CD14-positive monocyte (primary cell): ENCODE data around the gene FAP. TPM values are rescaled to one million over a fixed set of nuclear protein-coding genes. Genes with fewer than 3 reads are reported as not detected.
A peak's percentile ranks its signal among the peaks of the same experiment; 100 is the strongest.

Experiments
- DNase-seq, 3 donors: peaks; one replicate each; pipeline ENCODE4 v3.0.0-alpha.2; 2011 to 2022
- H2AFZ ChIP-seq: 2 replicates; pipeline ENCODE4 v1.6.0; 2012; ENCODE audit warnings: mild to moderate bottlenecking, low read depth, low read length, inconsistent platforms; ENCODE audit not compliant: insufficient read depth, poor library complexity, severe bottlenecking
- H3K27ac ChIP-seq, 2 donors: 1 replicate in 1 of 2; 2 replicates in 1 of 2; pipeline ENCODE4 v1.5.1; 2012 to 2013; ENCODE audit warnings: low read length in 2 of 2, control low read depth in 1 of 2, inconsistent platforms in 1 of 2, low read depth in 1 of 2, mild to moderate bottlenecking in 1 of 2
- H3K27me3 ChIP-seq, 2 donors: one replicate each; pipeline versions ENCODE4 v1.6.0 to v1.6.1; 2011 to 2013; ENCODE audit warnings: low read length in 2 of 2; ENCODE audit not compliant: control insufficient read depth in 2 of 2, insufficient read depth in 2 of 2
- H3K36me3 ChIP-seq, 2 donors: replicated peaks in 1 of 2; 1 replicate in 1 of 2; 2 replicates in 1 of 2; pipeline versions ENCODE4 v1.5.1 to v1.6.1; 2012 to 2013; ENCODE audit warnings: low read length in 2 of 2, control low read depth in 1 of 2, inconsistent platforms in 1 of 2, mild to moderate bottlenecking in 1 of 2; ENCODE audit not compliant: insufficient read depth in 2 of 2, control insufficient read depth in 1 of 2
- H3K4me1 ChIP-seq, 2 donors: 1 replicate in 1 of 2; 2 replicates in 1 of 2; pipeline versions ENCODE4 v1.5.1 to v1.6.1; 2012 to 2013; ENCODE audit warnings: low read length in 2 of 2, control low read depth in 1 of 2, inconsistent platforms in 1 of 2, mild to moderate bottlenecking in 1 of 2, moderate library complexity in 1 of 2; ENCODE audit not compliant: insufficient read depth in 2 of 2, control insufficient read depth in 1 of 2
- H3K4me2 ChIP-seq: replicated peaks from 2 replicates; pipeline ENCODE3; 2012; ENCODE audit warnings: low read length, moderate library complexity, mild to moderate bottlenecking; ENCODE audit not compliant: poor library complexity, severe bottlenecking; ENCODE audit errors: extremely low read depth
- H3K4me3 ChIP-seq, 3 experiments: fragments of 200-600 bp in 1 of 3; sonication (generic) in 1 of 3; replicated peaks in 1 of 3; 1 replicate in 2 of 3; 2 replicates in 1 of 3; pipeline ENCODE4 v1.5.1; 2011 to 2013; ENCODE audit warnings: low read length in 3 of 3, mild to moderate bottlenecking in 3 of 3, control low read depth in 2 of 3, low read depth in 2 of 3, inconsistent platforms in 1 of 3, moderate library complexity in 1 of 3
- H3K79me2 ChIP-seq: 2 replicates; pipeline ENCODE4 v1.6.0; 2012; ENCODE audit warnings: mild to moderate bottlenecking, control low read depth, inconsistent platforms, low read length, moderate library complexity; ENCODE audit not compliant: insufficient read depth
- H3K9ac ChIP-seq: 2 replicates; pipeline ENCODE4 v1.6.0; 2017; ENCODE audit warnings: low read length, mild to moderate bottlenecking; ENCODE audit not compliant: insufficient read depth, poor library complexity, severe bottlenecking
- H3K9me3 ChIP-seq, 2 donors: replicated peaks in 1 of 2; 1 replicate in 1 of 2; 2 replicates in 1 of 2; pipeline versions ENCODE4 v1.5.1 to v1.6.1; 2012 to 2013; ENCODE audit warnings: low read length in 2 of 2, control low read depth in 1 of 2; ENCODE audit not compliant: control insufficient read depth in 1 of 2, insufficient read depth in 1 of 2
- H4K20me1 ChIP-seq: 2 replicates; pipeline ENCODE4 v1.6.0; 2012; ENCODE audit warnings: mild to moderate bottlenecking, low read length, control low read depth, moderate library complexity; ENCODE audit not compliant: insufficient read depth
- H3K27ac Mint-ChIP-seq, 7 donors: one replicate each; pipeline ENCODE4 v1.8.0; 2020; ENCODE audit warnings: mild to moderate bottlenecking in 7 of 7, mixed read lengths in 7 of 7, moderate library complexity in 6 of 7, inconsistent platforms in 2 of 7
- H3K27me3 Mint-ChIP-seq, 3 donors: one replicate each; pipeline ENCODE4 v1.8.0; 2021 to 2022; ENCODE audit warnings: low read depth in 3 of 3, mild to moderate bottlenecking in 3 of 3, mixed read lengths in 3 of 3, moderate library complexity in 3 of 3, inconsistent platforms in 1 of 3
- H3K36me3 Mint-ChIP-seq, 2 donors: one replicate each; pipeline ENCODE4 v1.8.0; 2020; ENCODE audit warnings: mixed read lengths in 2 of 2, inconsistent platforms in 1 of 2, mild to moderate bottlenecking in 1 of 2
- H3K4me1 Mint-ChIP-seq: one replicate; pipeline ENCODE4 v1.8.0; 2020; ENCODE audit warnings: mild to moderate bottlenecking, mixed read lengths
- H3K4me3 Mint-ChIP-seq, 2 donors: one replicate each; pipeline ENCODE4 v1.8.0; 2020; ENCODE audit warnings: mild to moderate bottlenecking in 2 of 2, mixed read lengths in 2 of 2, moderate library complexity in 1 of 2
- H3K9me3 Mint-ChIP-seq, 7 donors: one replicate each; pipeline ENCODE4 v1.8.0; 2020 to 2022; ENCODE audit warnings: mixed read lengths in 7 of 7, mild to moderate bottlenecking in 6 of 7, moderate library complexity in 6 of 7, inconsistent platforms in 2 of 7
- WGBS: methylation state at CpG from one replicate; pipeline ENCODE4 v1.1.5; 2013; ENCODE audit warnings: missing lambda C conversion rate; ENCODE audit not compliant: insufficient coverage; 5-methylcytosine and 5-hydroxymethylcytosine counted together
- intact Hi-C, 2 donors: fragments of 100-400 bp; cut with micrococcal nuclease; formaldehyde crosslinking; loops; one replicate each; pipeline versions ENCODE4 v1.15.0 to v1.15.1; 2023
- polyA plus RNA-seq, 3 donors: library from polyadenylated mRNA; depleted of rRNA in 1 of 3; unstranded in 2 of 3; stranded (reverse) in 1 of 3; fragments of 300-500 nt in 2 of 3; fragments of >200 nt in 1 of 3; fragmentation: Illumina TruSeq in 2 of 3; gene quantifications; 1 replicate in 2 of 3; 2 replicates in 1 of 3; pipeline ENCODE4 v1.2.3, GENCODE V29; 2012 to 2021
- TF ChIP-seq, protein P1 (sequence below): fragments of 200-600 bp; IDR thresholded peaks from one replicate; pipeline ENCODE4 v1.8.0; 2022; ENCODE audit warnings: antibody characterized with exemption, mild to moderate bottlenecking

FAP gene
- polyA plus RNA-seq, 3 donors = not detected

DNA sequence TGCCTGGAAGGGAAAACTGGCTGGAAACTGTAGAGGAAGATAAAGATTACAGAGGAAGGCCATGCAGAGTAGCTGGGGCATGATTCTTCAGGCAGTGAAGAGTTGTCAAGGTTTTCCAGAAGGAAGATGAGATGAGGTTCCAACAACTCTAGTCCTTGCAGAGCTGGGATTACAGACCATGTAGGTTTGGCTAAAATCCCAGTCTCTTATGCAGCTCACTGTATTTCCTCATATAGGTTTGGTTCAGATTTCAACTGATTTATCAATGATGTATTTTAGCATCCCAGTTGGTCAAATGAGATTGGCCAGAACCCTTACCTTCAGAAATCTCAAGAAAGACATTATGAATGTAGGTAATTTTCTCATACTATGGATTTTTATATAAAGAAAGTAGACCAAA, 16.4 kb downstream of the FAP start:
- Histone ChIP-seq H3K27me3 (no peaks in the 10 kb centered on the region), H3K9ac (no peak overlapping the region), H3K27ac (no peak overlapping the region), H3K79me2 (no peaks in the 10 kb centered on the region), H3K9me3 (no peaks in the 10 kb centered on the region), H2AFZ (no peak overlapping the region), H3K4me2 (no peak overlapping the region), H4K20me1 (no peaks in the 10 kb centered on the region), H3K4me1 (no peaks in the 10 kb centered on the region), H3K36me3 (no peaks in the 10 kb centered on the region), H3K4me3 (no peak overlapping the region)
- Mint-ChIP-seq H3K9me3 (no peaks in the 10 kb centered on the region), H3K36me3 (no peaks in the 10 kb centered on the region), H3K4me1 (peaks cover 6% of the 10 kb centered on the region), H3K27me3 (peaks cover 0 to 1% (median 0%) of the 10 kb centered on the region in 3 donors), H3K4me3 (no peak overlapping the region), H3K27ac (no peak overlapping the region)
- intact Hi-C loops = no loop called here
- DNase-seq = no peak
- TF ChIP-seq, protein P1, sequence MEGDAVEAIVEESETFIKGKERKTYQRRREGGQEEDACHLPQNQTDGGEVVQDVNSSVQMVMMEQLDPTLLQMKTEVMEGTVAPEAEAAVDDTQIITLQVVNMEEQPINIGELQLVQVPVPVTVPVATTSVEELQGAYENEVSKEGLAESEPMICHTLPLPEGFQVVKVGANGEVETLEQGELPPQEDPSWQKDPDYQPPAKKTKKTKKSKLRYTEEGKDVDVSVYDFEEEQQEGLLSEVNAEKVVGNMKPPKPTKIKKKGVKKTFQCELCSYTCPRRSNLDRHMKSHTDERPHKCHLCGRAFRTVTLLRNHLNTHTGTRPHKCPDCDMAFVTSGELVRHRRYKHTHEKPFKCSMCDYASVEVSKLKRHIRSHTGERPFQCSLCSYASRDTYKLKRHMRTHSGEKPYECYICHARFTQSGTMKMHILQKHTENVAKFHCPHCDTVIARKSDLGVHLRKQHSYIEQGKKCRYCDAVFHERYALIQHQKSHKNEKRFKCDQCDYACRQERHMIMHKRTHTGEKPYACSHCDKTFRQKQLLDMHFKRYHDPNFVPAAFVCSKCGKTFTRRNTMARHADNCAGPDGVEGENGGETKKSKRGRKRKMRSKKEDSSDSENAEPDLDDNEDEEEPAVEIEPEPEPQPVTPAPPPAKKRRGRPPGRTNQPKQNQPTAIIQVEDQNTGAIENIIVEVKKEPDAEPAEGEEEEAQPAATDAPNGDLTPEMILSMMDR = no peak

DNA sequence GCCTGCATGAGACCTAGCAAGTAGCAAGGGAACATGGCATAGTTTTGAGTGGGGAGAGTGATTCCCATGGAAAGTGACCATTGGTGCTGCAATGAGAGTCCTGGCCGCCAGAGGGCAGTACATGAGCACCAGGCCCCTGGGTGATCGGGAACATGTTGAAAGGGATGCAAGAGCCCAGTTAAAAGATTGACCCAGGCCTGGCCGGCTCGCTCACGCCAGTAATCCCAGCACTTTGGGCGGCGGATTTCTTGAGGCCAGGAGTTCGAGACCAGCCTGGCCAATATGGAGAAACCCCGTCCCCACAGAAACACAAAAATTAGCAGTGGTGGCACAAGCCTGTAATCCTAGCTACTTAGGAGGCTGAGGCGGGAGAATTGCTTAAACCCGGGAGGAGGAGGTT, 22.2 kb downstream of the FAP start:
- 38% methylated on average over 7 of the region's 11 CpGs for WGBS
- Histone ChIP-seq H3K79me2 (no peaks in the 10 kb centered on the region), H3K27ac (no peak overlapping the region), H3K9ac (no peak overlapping the region), H3K9me3 (no peaks in the 10 kb centered on the region), H3K4me1 (peaks cover 0 to 4% of the 10 kb centered on the region in 2 donors), H3K4me3 (no peak overlapping the region), H2AFZ (peak overlapping the region; percentile 41), H3K4me2 (peak overlapping the region; percentile 16), H3K36me3 (no peaks in the 10 kb centered on the region), H3K27me3 (no peaks in the 10 kb centered on the region), H4K20me1 (no peaks in the 10 kb centered on the region)
- H3K36me3 Mint-ChIP-seq = no peaks in the 10 kb centered on the region
- H3K9me3 Mint-ChIP-seq = no peaks in the 10 kb centered on the region
- no peak overlapping the region for H3K27ac Mint-ChIP-seq
- no peak overlapping the region for H3K4me3 Mint-ChIP-seq
- TF ChIP-seq, protein P1 = peak; percentile 92
- peak; percentile 57 to 71 (median 69) for DNase-seq
- H3K27me3 Mint-ChIP-seq = no peaks in the 10 kb centered on the region
- peaks cover 9% of the 10 kb centered on the region for H3K4me1 Mint-ChIP-seq
- intact Hi-C loops = loop anchor here (2.0 kb wide), 2 partner anchors 76 to 78 kb away; no protein-coding TSS in a partner anchor
